Posterior vena cava (tissue), 2 donors: Measurements from ENCODE around the gene TMEM92. TPM values are rescaled to one million over a fixed set of nuclear protein-coding genes. Genes with fewer than 3 reads are reported as not detected.
A peak's percentile ranks its signal among the peaks of the same experiment; 100 is the strongest.
"Not testable (repeated sequence)": the region's sequence is repeated elsewhere in the genome, so short reads cannot be mapped to it uniquely, and the experiment has no call there.

Experiments used
- DNase-seq: peaks from one replicate; pipeline ENCODE4 v3.0.0-alpha.2; 2020; ENCODE audit warnings: low spot score
- intact Hi-C, 2 donors: fragments of 100-400 bp; cut with DNase I; formaldehyde crosslinking; loops; one replicate each; pipeline versions ENCODE4 v1.14.1 to v1.14.2; 2022 to 2023
- total RNA-seq, 2 donors: library from RNA; stranded (reverse); fragmentation: NEBNext Ultra II Directional; extraction: Animal tissue kit (Norgen Biotek cat#: 25700); gene quantifications; one replicate each; pipeline ENCODE4 v1.2.1, GENCODE V29; 2021
- donor health status: DM: yes; HTN: yes; CAD: no.
- donor health status: DM: yes; HTN: yes; CAD: no.

Gene TMEM92
- total RNA-seq, 2 donors from 2014 or later = 0.33 to 0.60 TPM

DNA sequence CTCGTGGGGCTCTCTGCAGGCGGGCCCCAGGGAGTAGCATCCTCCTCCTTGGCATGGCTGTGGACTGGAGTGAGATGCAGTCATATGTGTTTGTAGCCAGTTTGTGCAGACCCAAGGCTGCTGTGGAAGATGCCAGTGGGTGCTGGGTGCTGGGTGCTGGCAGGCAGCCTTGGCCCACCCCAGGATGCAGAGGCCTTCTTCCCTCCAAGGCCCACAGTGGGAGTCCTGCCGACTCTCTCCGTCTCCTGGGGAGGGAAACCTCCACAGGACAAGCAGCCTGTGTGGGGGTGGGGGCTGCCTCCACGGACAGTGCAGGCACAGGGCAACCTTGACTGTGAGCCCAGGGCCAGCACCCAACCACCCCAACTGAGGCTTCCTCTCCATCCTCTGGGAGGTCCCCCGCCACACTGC, 13.8 kb upstream of the TMEM92 start:
- DNase-seq = peak; percentile 60
- intact Hi-C loops = no loop called here

DNA sequence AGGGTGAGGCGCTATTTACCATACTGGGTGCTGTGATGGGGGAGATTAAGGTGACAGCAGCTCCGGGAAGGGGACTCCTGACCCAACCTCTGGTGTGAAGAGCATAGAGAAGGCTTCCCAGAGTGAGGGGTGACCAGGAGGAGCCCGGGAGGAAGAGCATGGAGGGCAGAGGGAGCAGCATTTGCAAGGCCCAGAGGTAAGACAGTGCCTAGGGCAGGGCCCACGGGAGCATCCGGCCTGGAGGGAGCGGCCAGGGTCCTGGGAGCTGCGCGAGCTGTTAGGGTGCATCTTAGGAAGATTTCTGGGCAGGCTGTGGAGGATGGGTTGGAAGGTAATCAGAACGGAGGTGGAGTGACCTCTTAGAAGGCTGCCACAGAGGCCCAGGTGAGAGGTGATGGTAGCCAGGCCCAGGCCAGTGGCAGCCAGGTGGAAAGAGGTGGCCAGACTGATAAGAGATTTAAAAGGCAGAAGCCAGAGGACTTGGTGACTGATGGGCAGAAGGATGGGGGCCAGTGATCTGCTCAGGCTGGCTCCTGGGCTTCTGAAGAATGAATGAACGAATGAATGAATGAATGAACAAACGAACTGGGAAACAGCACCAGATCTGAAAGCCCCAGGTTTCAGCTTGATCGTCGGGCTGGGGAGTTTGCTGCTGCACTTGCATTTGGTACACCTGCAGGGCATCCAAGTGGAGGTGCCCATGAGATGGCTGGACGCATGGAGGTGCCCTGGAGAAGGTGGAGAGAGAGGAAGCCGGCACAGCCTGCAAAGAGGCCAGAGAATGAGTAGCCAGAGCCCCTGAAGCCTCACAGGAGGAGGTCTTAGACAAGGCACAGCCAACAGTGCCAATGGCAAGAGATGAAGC, 13.0 kb upstream of the TMEM92 start:
- DNase-seq = peak; percentile 41
- intact Hi-C loops = no loop called here

DNA sequence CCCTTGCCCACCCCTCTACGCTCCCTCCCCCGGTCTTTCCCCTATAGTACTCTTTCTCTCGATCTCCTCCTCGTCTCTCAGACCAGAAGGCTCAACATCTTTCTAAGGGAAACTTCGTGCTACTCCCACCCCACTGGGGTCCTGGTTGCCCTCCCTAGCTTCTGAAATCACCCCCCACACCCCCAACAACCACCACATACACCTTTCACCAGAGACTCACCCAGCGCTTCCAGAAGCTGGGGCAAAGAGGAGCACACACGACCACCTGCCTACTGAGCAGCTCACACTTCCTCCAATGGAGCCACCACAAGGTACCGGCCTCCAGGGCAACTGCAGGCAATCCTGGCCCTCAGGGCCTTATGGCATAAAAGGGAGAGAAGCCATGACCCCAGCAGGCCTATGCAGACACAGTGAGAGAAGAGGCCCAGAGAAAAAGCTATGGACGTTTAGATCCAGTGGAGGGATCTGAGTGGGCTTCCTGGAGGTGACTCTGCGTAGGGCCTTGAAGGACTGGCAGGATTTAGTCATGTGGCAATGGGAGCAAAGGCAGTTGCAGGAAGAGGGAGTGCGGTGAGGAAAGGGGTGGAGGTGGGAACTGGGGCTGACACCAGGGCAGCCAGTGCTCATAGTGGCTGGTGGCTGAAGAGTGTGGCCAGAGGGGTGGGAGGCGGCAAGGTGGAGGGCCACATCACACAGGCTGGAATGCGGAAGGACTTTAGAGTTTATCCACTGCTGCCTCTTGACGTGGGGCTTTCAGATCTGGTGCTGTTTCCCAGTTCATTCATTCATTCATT, 12.1 kb upstream of the TMEM92 start:
- intact Hi-C loops = no loop called here
- peak; percentile 52 for DNase-seq

DNA sequence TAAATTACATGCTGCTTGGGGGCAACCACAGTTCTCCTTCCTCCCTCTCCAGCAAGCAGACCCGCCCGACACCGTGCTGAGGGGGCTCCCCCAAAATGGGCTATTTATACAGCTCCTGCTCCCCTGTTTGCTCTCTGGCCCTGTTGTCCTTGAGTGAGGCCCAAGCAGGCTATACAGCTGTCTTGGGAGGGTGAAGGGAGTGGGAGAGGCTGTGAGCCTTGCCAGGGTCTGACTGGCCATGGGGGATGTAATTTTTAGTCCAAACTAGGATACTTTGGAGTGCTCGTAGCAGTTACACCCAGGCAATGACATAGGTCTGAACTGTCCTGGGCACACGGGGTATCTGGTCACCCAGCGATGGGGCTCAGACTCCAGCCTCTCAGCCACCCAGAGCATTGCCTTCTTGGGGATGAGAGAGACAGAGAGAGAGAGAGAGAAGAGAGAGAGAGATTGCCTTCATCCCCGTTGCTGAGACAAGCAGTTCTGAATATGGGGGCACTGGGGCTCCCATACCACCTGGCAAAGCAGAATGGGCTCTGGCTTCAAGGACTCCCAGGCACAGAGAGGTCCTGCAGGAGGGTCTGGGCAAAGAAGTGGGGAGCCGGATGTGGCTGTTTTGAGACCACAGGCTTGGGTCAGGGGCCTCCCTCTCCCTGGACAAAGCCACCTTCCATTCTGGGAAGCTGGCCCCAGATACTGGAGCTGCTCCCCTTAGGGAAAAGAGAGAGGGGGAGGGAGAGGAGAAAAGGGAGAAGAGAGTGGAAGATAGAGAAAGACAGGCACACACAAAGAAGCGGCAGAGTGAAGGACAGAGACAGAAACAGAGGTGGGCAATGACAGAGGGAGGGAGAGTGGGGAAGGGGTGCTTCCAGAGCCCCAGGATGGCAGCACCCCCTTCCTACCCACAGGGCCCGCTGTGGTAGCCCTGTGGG, 10.7 kb upstream of the TMEM92 start:
- peak; percentile 58 for DNase-seq
- intact Hi-C loops = no loop called here

DNA sequence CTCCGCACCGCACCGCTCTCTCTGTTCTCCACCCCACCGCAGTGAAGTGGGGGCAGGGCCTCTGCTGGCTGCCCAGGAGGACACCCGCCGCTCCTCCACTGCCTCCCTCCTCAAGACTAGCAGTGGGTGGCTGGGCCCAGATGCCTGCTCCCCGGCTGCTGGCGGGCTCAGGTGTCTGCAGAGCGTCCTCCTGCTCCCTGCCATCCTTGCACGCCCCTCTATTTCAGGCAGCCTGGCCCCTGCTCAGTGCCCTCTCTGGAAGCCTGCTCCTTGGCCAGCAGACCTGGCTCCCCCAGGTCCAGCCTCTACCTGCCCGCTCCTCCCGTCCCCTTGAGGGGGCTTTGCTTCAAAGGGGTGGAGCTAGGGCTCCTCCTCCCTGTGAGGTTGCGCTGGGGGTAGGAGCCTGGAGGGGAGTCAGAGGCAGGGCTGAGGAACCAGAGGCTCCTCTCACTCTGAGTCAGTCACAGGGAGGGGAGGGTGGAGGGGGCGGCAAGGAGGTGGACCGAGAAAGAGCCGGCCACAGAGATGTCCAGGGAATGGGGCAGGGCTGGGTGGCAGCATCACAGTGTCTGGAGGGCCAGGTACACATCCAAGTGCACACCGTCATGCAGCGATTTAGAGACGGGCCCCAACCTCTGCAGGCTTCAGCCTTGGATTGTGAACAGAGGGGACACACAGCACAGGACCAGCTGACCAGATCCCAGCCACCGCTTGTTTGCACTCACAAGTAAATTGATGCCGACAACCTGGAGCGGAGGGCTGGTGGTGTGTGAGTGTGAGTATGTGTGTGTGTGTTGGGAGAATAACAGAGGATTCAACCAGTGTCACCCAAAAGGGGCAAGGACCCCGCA, 9.8 kb upstream of the TMEM92 start:
- intact Hi-C loops = no loop called here
- DNase-seq = peak; percentile 83

DNA sequence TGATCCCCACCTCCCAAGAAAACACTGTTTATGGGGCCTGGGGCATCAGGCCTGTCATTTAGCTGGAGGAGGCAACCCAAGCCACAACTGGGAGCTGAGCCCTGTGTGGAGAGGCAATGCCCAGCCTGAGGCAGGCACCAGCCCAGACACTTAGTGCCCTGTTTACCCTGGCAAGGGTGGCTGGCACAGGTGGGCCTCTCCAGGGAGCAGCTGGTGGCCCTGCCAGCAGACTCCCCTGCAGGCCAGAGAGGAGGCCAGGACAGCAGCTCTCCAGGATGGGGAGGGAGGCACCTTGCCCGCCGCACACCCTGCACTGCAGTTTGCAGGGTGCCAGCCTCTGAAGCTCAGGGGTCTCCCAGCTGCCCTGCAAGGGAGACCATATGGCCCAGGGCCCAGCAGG, 9.1 kb upstream of the TMEM92 start:
- intact Hi-C loops = no loop called here
- DNase-seq = peak; percentile 71

- peak; percentile 70 for DNase-seq
- intact Hi-C loops = no loop called here
Measured at GRCh38 chr17:50265690-50266315, 8.5 kb upstream of the TMEM92 start.

DNA sequence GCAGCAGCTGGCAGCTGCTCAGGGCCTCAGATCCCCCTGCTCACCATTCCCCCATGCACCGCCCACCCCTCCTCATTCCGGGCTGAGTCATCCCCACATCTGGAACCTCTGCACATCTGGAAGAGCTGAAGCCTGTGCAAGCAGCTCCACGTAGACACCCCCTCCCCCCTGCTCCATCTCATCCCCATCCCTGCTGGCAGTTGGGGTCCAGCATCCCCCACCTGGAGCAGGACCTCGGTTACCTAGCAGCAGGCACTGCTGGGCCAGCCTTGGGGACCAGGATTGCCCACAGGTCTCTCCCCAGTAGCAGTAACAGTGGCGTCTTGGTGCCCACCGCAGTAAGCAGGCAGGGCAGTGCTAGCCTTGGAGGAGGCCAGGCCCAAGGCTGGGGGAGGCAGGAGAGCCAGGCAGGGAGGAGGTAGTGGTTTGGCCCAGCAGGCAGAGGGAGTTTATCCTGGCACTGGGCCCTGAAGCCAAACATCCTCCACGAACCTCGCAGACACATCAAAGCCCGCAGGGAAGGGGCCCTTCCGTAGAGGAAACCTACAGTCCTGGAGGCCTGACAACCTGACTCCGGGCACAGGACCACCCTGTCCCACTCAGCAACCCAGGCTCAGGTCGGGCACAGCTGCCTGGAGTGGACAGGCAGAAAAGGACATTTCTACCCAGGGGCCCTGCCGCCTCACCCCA, 7.7 kb upstream of the TMEM92 start:
- peak; percentile 85 for DNase-seq
- intact Hi-C loops = no loop called here

- no peak for DNase-seq
- intact Hi-C loops = no loop called here
Measured at GRCh38 chr17:50267074-50267841, 7.0 kb upstream of the TMEM92 start.

DNA sequence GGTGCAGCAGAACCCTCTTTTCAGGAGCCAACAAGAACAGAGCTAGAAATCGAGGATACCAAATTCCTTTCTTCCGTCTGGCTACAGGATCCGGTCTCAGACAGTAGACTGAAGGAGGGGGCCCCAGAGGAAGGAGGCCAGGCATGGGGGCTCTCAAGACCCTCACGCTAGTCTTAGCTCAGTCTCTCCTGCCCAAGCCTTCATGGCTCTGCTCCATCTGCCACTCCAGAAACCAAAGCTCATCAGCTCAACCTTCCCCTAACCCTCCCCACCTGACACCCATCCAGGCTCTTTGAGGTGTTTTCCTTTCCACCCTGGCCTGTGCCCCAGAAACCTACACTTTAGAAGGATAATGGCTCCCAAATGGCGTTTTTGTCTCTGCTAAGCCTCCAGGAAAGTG, 6.2 kb upstream of the TMEM92 start:
- peak; percentile 34 for DNase-seq

GRCh38 chr17:50268743-50269275, 5.5 kb upstream of the TMEM92 start:
- DNase-seq = peak; percentile 62
- intact Hi-C loops = loop anchor here in 1 of 2 donors (2.0 kb wide), 1 partner anchor 66 kb away; no protein-coding TSS in a partner anchor

More for the DNA sequence above, 6.2 kb upstream of the TMEM92 start:
- intact Hi-C loops = loop anchor here in 1 of 2 donors (2.0 kb wide), 1 partner anchor 65 kb away; no protein-coding TSS in a partner anchor

DNA sequence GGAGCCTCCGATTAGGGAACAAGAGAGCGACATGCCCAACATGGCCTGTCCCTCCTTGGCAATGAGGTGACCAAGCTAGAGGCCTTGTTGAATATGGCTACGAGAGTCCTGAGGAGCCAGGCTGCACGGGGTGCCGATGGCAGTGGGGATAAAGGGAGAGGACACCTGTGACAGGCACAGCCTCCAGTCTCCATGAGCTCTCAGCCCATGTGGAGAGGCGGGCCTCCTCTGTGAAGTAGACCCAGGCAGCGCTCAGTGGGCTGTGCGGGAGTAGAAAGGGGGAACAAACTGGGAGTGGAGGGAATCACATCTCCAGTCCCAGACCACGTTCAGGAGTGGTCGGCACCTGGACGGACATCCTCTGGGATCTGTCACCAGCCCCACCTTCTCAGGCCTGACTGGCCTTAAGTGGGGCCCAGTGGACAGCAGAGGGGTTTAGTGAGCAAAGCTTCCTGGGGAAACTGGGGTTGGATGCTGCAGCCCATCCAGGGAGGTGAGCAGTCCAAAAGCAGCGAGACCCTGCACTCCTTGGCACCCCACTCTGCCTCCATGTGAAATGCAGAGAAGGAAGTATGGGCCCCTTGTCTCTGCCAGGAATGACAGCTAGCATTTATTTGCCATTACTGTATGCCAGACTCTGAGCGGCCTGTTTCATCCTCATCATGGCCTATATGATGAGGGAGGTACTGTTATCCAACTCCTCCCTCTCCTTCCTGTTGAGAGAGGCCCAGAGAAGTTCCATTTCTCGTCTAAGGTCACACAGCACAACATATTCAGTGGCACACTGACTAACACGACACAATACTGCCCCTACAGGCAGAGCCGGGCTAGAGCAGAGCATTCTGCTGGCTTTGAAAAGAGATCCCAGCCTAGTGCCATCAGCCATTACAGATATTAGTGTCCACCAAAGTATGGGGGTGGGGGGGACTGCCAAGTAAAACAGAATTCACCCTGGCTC, 4.5 kb upstream of the TMEM92 start:
- peak; percentile 90 for DNase-seq
- intact Hi-C loops = loop anchor here in 1 of 2 donors (2.0 kb wide), 1 partner anchor 67 kb away; no protein-coding TSS in a partner anchor

GRCh38 chr17:50270435-50271362, 3.6 kb upstream of the TMEM92 start:
- DNase-seq = peak; percentile 82
- intact Hi-C loops = no loop called here

- peak; percentile 14 for DNase-seq
- intact Hi-C loops = not testable (repeated sequence)
Measured at GRCh38 chr17:50271363-50271750, 2.9 kb upstream of the TMEM92 start.
